GM18520 (cell line): ENCODE results near the gene METTL16.
"Not testable (repeated sequence)": the region's sequence is repeated elsewhere in the genome, so short reads cannot be mapped to it uniquely, and the experiment has no call there.

Experiments
- ATAC-seq: cut with Tn5 transposase; IDR thresholded peaks from one replicate; pipeline ENCODE4 v1.9.1; 2021; ENCODE audit not compliant: unreplicated experiment

METTL16 gene

GRCh38 chr17:2452216-2452750, 59.4 kb downstream of the METTL16 start:
- ATAC-seq, result no peak

GRCh38 chr17:2450016-2450650, 61.6 kb downstream of the METTL16 start:
- ATAC-seq, result no peak

DNA sequence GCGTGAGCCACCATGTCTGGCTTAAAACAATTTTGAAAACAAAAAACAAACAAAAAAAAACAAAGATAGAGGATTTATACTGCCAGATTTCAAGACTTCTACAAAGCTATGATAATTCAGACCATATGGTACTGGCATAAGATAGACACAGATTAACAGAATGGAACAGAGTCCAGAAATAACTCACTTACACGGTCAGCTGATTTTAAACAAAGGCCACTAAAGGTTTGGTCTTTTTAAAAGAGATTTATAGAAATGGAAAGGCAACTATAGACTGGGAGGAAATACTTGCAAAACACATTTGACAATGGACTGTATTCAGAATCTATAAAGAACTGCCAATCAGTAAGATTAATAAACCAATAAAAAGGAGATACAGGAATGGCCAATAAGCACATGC, 62.2 kb downstream of the METTL16 start:
- no peak for ATAC-seq

DNA sequence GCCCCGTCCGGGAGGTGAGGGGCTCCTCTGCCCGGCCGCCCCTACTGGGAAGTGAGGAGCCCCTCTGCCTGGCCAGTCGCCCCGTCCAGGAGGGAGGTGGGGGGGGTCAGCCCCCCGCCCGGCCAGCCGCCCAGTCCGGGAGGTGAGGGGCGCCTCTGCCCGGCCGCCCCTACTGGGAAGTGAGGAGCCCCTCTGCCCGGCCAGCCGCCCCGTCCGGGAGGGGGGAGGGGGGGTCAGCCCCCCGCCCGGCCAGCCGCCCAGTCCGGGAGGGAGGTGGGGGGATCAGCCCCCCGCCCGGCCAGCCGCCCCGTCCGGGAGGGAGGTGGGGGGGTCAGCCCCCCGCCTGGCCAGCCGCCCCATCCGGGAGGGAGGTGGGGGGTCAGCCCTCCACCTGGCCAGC, 64.2 kb downstream of the METTL16 start:
- ATAC-seq, result not testable (repeated sequence)

GRCh38 chr17:2445638-2446037, 66.0 kb downstream of the METTL16 start:
- no peak for ATAC-seq

DNA sequence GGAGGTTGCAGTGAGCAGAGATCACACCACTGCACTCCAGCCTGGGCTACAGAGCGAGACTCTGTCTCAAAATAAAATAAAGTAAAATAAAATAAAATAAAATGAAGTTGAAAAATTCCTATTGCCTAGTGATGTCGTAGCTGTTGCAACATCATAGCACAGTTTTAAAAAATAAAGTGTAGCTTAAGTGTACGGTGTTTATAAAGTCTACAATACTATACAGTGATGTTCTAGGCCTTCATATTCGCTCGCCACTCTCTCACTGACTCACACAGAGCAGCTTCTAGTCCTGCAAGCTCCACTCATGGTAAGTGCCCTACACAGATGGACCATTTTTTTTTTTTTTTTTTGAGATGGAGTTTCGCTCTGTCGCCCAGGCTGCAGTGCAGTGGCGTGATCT, 67.3 kb downstream of the METTL16 start:
- ATAC-seq, result no peak

DNA sequence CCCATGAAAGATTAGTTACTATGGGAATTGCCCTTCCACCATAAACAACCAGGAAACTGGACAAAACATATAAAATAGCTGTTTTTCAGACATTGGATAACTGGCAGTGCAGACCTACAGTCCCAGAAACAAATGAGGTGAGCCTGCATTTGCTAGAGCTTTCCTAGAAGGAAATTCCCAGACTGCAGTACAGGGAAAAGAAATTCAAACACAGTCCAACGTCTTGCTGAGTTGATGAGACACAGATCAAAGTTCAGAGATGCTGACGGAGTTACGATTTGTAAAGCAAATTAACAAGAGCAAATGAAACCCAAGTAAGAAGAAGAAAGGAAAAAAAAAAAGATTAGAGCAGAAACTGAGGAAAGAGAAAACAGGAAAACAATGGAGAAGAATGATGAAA, 69.5 kb downstream of the METTL16 start:
- no peak for ATAC-seq

GRCh38 chr17:2440930-2441329, 70.8 kb downstream of the METTL16 start:
- no peak for ATAC-seq

- not testable (repeated sequence) for ATAC-seq
These were observed 71.7 kb downstream of the METTL16 start for GRCh38 chr17:2439997-2440396.

- no peak for ATAC-seq
These were observed 72.9 kb downstream of the METTL16 start for GRCh38 chr17:2438823-2439222.

- no peak for ATAC-seq
These were observed 75.3 kb downstream of the METTL16 start for GRCh38 chr17:2436316-2436905.

DNA sequence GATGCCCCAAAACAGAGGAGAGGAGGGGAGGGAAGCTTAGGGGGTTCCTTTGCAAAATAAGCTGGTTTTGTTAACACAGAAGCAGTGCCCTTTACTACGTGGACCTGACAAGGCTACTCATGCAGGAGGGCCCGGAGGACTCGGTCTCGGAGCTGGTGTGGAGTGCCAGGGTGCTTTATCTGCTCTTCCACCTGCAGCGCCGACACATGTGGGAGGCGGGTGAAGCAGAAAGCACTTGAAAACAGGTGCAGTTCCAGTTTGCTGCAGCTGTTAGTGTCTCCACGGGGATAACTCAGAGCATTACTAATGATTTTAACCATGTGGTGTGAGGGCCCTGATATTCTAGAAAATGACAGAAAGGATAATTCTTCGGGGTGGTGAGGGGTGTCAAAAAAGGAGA, 75.8 kb downstream of the METTL16 start:
- no peak for ATAC-seq

GRCh38 chr17:2435181-2435741, 76.4 kb downstream of the METTL16 start:
- no peak for ATAC-seq

DNA sequence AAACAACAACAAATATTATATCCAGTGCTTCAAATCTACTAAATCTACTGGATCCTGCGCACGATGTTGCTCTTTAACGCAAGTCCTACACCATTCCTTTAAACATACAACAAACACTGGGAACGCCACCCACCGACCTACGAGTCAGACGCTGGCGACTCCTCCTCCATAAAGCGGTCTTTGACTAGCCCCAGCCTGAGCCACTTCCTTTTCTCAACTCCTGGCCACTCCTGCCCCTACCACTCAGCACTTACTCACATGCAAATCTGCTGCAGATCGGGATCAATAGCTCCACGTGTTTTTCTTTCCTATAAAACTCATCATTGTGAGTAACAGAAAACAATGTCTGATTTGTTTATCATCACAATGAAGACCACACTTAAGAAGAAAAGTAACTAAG, 78.0 kb downstream of the METTL16 start:
- no peak for ATAC-seq

DNA sequence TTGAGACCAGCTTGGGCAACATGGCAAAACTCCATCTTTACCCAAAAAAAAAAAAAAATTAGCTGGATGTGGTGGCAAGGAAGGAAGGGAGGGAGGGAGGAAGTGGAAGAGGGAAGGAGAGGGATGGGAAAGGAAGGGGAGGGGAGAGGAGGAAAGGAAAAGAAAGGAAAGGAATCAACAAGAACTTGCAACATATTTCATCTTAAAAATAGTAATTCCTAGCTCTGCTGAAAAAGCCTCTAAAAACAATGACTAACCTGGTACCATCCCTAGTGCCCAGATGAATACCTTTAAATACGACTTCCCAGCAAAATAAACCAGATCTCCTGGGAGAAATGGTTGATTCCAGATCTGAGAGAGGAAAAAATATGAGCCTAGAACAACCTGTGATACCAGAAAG, 83.8 kb downstream of the METTL16 start:
- no peak for ATAC-seq

- ATAC-seq, result no peak
These were observed 84.5 kb downstream of the METTL16 start for GRCh38 chr17:2427215-2427614.

- ATAC-seq, result no peak
These were observed 88.4 kb downstream of the METTL16 start for GRCh38 chr17:2423271-2423670.

GRCh38 chr17:2421315-2422147, 90.2 kb downstream of the METTL16 start:
- ATAC-seq, result no peak

- ATAC-seq, result no peak
These were observed 91.5 kb downstream of the METTL16 start for GRCh38 chr17:2420176-2420575.

GRCh38 chr17:2419486-2419885, 92.2 kb downstream of the METTL16 start:
- no peak for ATAC-seq

GRCh38 chr17:2418572-2418971, 93.1 kb downstream of the METTL16 start:
- ATAC-seq, result no peak
